SK-N-MC (cell line): ENCODE results near the gene TRMT10A.

Source experiments
- DNase-seq: peaks from one replicate; pipeline ENCODE4 v3.0.0-alpha.2; 2011; ENCODE audit warnings: low read depth, low spot score
- H3K27ac ChIP-seq: fragments of 200-600 bp; sonication (generic); 2 replicates; pipeline ENCODE4 v1.5.1; 2016; ENCODE audit warnings: mixed run types
- H3K36me3 ChIP-seq: fragments of 200-600 bp; sonication (generic); 2 replicates; pipeline ENCODE4 v1.6.1; 2017; ENCODE audit warnings: antibody characterized with exemption, low read length, mixed read lengths; ENCODE audit not compliant: insufficient read depth
- H3K4me3 ChIP-seq: fragments of 200-600 bp; sonication (generic); 2 replicates; pipeline ENCODE4 v1.5.1; 2016
- H3K9ac ChIP-seq: fragments of 200-600 bp; sonication (generic); 2 replicates; pipeline ENCODE4 v1.8.0; 2017; ENCODE audit warnings: mixed run types, mixed read lengths; ENCODE audit not compliant: insufficient read length
- H3K9me3 ChIP-seq: fragments of 200-600 bp; sonication (generic); 2 replicates; pipeline ENCODE4 v1.6.1; 2017; ENCODE audit warnings: low read depth, mild to moderate bottlenecking, antibody characterized with exemption, low read length, moderate library complexity, mixed read lengths
- EZH2 ChIP-seq: fragments of 200-600 bp; sonication (generic); IDR thresholded peaks from one replicate; pipeline ENCODE4 v1.6.1; 2017; ENCODE audit warnings: antibody characterized with exemption
- FOXP2 ChIP-seq: optimal IDR thresholded peaks from 2 replicates; pipeline ENCODE3; 2011; ENCODE audit warnings: mild to moderate bottlenecking, moderate library complexity; ENCODE audit not compliant: insufficient read depth; ENCODE audit errors: extremely low read length, control extremely low read depth
- POLR2AphosphoS5 ChIP-seq: IDR thresholded peaks from 2 replicates; pipeline ENCODE4 v1.6.1; 2012; ENCODE audit warnings: mild to moderate bottlenecking, low read depth, low read length, borderline replicate concordance

TRMT10A gene

DNA sequence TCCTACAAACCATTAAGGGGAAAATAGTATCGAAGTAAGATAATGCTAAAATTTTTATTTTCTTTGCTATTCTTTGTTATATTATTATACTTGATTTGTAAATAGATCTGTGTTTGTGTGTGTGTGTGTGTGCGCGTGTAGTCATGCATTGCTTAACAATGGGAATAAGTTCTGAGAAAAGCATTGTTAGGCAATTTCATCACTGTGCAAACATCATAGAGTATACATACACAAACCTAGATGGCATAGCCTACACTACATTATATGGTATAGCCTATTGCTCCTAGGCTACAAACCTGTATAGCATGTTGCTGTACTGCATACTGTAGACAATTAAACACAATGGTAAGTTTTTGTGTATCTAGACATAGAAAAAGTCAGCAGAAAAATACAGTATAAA lies 27.9 kb upstream of the TRMT10A start:
- Histone ChIP-seq H3K9me3 (no peaks in the 10 kb centered on the region), H3K36me3 (no peaks in the 10 kb centered on the region), H3K9ac (no peak overlapping the region), H3K4me3 (no peak overlapping the region), H3K27ac (no peak overlapping the region)
- no peak for TF ChIP-seq EZH2
- TF ChIP-seq POLR2AphosphoS5, result no peak
- TF ChIP-seq FOXP2, result no peak
- no peak for DNase-seq

DNA sequence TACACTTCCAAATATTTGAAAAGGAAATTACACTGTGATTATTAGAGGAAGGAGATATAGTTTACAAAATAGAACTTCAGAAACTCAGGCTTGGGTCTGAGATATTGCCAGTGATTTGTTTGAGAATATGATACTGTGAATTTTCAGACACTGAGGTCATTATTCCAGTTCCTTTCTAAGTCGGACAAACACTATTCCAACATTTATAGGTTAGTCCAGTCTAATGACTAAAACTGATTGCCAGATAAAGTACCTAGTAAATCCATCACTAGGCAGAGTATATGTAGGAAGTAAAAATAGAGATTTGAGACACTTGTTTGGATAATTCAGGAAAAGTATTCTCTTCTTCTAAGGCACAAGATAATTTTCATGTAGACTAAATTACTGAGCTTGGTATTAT lies 24.0 kb upstream of the TRMT10A start:
- Histone ChIP-seq H3K9me3 (no peaks in the 10 kb centered on the region), H3K9ac (no peak overlapping the region), H3K27ac (no peak overlapping the region), H3K4me3 (no peak overlapping the region), H3K36me3 (no peaks in the 10 kb centered on the region)
- DNase-seq, result no peak
- no peak for TF ChIP-seq FOXP2
- no peak for TF ChIP-seq EZH2
- no peak for TF ChIP-seq POLR2AphosphoS5

DNA sequence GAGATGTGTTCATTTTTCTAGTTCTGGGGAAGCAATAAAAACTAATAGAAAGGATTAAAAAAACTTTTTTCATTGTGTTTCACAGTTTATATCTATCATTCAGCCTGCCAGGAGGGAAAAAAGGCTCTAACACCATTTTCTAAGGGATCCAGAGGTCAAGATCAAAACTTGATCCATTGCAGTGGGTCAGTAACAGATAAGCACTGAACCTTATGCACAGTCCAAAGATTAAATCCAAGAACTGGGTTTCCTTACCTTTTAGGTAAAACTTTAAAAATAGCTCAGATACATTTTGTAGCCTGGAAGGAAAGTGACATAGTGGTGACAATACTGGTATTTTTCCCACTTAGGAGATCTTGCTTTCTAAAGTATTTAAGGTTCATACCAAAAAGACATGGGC lies 23.5 kb upstream of the TRMT10A start:
- no peak for TF ChIP-seq POLR2AphosphoS5
- TF ChIP-seq EZH2, result no peak
- TF ChIP-seq FOXP2, result no peak
- no peak for DNase-seq
- H3K9ac ChIP-seq, result no peak overlapping the region
- H3K36me3 ChIP-seq, result no peaks in the 10 kb centered on the region
- no peaks in the 10 kb centered on the region for H3K9me3 ChIP-seq
- H3K4me3 ChIP-seq, result no peak overlapping the region
- H3K27ac ChIP-seq, result no peak overlapping the region

DNA sequence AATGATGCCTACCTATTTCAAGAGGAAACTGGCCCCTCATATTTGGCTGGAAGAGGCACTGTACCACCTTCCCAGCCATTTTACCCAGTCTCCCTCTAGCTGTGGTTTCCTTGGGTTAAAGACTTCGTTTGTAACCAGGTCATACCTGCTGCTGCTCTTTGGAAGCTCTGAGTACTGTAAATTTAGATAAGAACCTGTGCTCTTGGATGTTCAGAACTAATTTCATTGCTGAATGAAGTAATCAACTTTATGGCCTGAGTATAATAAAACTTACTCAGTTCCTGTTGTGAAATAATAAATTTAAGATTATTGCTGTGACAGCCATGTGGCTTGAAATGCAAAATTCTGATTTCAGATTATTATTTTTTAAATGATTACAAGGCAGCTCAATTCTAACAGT lies 23.0 kb upstream of the TRMT10A start:
- TF ChIP-seq POLR2AphosphoS5 (no peak; the same call in 1 of the 2 replicates), FOXP2 (no peak), EZH2 (no peak)
- Histone ChIP-seq H3K4me3 (no peak overlapping the region), H3K27ac (no peak overlapping the region), H3K36me3 (no peaks in the 10 kb centered on the region), H3K9ac (no peak overlapping the region), H3K9me3 (no peaks in the 10 kb centered on the region)
- no peak for DNase-seq

DNA sequence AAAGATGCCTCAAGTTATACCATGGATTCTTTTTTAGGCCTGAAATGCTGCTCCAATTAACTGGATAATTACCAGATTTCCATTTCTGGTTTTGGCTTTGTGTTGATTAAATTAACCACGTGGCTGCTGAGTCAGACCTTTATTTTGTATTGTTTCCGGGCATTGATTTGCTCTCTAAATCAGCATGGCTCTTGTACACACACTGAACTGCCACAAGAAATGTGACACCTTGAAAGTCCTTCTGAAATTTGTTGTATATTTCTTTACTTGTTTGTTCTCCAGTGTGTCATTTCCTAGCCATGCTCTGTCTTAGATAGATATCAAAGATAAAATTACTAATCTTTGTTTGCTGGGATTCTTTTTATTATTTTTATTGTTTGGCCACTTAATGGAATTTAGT lies 22.5 kb upstream of the TRMT10A start:
- H3K36me3 ChIP-seq, result no peaks in the 10 kb centered on the region
- no peak for TF ChIP-seq FOXP2
- peak; percentile 30; the same call in 1 of the 2 replicates for TF ChIP-seq POLR2AphosphoS5
- H3K9me3 ChIP-seq, result no peaks in the 10 kb centered on the region
- no peak overlapping the region for H3K27ac ChIP-seq
- DNase-seq, result no peak
- H3K9ac ChIP-seq, result no peak overlapping the region
- H3K4me3 ChIP-seq, result no peak overlapping the region

DNA sequence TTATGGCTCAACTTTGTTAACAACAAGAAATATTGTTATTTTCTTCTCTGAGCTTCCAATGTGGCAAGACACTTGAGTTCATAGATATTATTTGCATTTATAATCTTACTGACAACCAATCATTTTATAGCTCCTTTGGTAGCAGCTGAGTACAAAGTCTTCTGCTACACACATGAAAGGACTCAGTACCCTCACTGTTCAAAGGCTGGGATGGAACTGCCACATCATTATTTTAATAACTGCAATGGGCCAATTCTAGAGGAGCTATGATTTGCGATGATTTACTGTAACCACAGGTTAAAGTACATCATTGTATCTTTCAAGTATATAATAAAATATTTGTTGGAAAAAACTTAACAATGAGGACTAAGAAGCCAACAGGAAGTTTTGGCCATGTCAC lies 21.7 kb upstream of the TRMT10A start:
- H3K4me3 ChIP-seq, result no peak overlapping the region
- no peaks in the 10 kb centered on the region for H3K36me3 ChIP-seq
- H3K9me3 ChIP-seq, result no peaks in the 10 kb centered on the region
- no peak for DNase-seq
- H3K9ac ChIP-seq, result no peak overlapping the region
- TF ChIP-seq FOXP2 (no peak), EZH2 (no peak)
- H3K27ac ChIP-seq, result no peak overlapping the region

DNA sequence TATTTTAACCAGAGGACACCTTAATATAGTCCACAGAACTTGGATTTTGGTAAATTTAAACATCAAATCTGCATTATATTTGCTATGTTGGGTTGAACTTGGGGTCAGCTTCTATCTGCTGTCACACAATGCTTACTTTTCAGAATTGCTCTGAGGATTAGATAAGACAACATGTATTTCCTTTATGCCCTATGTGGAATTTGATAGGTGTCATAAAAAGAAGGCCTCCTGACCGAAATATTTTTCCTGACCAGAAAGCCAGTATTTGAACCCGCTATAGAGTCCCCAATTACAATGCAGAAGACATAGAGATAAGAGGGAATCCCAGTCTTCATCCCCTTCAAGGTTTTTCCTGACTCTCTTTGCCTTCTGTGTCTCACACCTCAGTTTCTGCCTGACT lies 14.9 kb upstream of the TRMT10A start:
- no peak overlapping the region for H3K4me3 ChIP-seq
- H3K36me3 ChIP-seq, result no peaks in the 10 kb centered on the region
- no peak for DNase-seq
- H3K27ac ChIP-seq, result no peak overlapping the region
- no peak for TF ChIP-seq FOXP2
- no peak for TF ChIP-seq POLR2AphosphoS5
- TF ChIP-seq EZH2, result no peak
- H3K9ac ChIP-seq, result no peak overlapping the region
- no peaks in the 10 kb centered on the region for H3K9me3 ChIP-seq

DNA sequence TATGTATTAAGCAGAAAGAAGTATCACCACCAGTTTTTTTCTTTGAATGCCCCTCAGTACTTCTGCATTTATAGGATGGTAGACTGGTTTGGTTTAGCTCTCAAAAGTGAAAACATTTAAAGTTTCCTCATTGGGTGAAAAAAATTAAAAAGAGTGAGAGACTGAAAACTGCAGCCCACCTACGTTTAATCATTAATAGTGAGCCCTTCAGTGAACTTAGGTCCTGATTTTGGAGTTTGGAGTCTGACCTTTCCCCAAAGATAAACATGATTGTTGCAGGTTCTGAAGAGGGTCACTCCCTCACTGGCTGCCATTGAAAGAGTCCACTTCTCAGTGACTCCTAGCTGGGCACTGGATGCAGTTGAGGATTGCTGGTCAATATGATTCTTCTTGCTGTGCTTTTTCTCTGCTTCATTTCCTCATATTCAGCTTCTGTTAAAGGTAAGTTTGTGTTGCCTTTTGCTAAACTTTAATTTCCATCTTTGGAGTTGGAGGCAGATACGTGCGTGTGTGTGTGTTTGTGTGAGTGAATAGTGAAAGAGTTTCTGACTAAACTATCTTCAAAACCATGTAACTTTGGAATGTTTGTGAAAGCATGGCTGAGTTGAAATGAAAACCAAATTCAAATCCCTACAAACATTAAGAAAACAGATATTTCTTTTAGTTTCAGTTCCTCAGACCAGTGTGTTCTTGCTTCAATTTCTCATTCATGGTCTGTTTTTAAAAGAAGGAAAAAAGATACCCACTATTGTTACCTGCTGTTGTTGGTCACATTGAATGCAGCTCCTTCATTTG lies 10.9 kb upstream of the TRMT10A start, which contains the start of gene MTTP:
TSS of gene MTTP (plus strand) at position 295 of the 795 bp plus-strand sequence. CDS start at position 381, 86 bp downstream.
- H3K27ac ChIP-seq, result no peak within 1 kb of the TSS
- peak within 1 kb of the TSS; percentile 8; the same call in 1 of the 2 replicates for H3K4me3 ChIP-seq
- H3K9me3 ChIP-seq, result no peaks in the 10 kb centered on the region
- TF ChIP-seq EZH2 (no peak), FOXP2 (no peak), POLR2AphosphoS5 (no peak)
- no peaks in the 10 kb centered on the region for H3K36me3 ChIP-seq
- DNase-seq, result no peak
- H3K9ac ChIP-seq, result no peak within 1 kb of the TSS
